ENCODE data around the gene AHCYL2.

Gene AHCYL2

DNA sequence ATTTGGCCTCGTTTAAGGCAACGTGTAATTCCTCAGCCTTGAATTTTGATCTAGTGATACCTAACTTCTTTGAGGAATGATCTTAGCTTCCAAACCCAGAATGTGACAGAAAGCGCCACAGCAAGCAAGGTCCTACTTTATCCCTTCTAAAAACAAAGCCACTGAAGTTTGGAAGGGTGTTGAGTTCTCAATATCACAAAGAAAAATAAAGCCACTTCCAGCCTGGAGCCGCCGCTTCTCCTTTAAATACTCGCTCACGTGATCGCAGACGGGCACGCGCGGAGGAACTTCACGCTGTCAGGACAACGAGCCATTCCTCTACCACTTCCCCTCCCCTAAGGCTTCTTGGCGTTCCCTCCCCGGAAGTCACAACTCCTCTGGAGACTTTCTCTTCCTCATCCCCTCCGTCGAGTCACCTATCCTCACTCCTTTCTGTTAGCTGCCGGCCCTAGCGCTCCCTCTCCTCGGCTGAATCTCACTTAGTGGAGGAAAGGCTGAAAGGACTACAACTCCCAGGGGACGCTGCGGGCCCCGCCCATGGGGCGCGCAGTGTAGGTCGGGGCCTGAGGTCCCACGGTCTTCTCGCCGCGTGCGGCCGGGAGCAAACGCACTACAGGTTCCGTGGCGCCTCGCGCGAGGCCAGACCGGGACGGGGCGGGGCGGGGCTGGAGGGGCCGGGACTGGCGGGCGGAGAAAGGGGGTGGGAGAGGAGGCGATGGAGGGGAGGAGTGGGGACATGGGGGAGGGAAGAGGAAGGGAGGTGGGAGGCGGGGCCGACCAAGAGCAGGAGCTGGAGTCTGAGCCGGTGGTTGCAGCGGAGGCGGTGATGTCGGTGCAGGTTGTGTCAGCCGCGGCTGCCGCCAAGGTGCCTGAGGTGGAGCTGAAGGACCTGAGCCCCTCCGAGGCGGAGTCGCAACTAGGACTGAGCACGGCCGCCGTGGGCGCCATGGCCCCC is at the start of gene AHCYL2:
Gene AHCYL2, plus strand, starts transcription at position 780 of the 955 bp plus-strand sequence.
- FAIRE-seq, result no peak

DNA sequence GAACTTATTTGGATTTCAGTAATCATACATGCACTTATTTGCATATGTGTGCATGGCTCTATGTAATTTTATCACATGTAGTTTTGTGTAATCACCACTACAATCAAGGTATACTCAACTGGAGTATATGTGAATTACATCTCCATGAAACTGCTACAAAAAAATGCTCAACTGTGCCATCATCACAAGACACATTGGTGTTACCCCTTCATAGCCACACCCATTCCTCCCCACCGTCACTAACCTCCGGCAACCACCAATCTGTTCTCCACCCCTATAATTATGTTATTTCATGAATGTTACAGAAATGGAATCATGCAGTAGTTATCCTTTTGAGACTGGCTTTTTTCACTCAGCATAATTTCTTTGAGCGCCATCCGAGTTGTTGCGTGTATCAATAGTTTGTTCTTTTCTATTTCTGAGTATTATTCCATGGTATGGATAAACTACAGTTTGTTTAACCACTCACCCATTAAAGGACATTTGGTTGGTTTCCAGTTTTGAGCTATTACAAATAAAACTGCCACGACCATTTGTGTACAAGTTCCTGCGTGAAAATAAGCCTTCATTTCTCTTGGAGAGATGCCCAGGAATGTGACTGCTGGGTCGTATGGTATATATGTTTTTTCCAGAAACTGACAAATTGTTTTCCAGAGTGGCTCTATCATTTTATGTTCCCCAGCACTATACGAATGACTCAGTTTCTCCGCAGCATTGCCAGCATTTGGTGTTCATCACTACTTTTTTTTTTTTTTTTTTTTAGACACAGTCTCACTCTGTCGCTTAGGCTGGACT is 47.7 kb upstream of the AHCYL2 start:
- no peak for FAIRE-seq

DNA sequence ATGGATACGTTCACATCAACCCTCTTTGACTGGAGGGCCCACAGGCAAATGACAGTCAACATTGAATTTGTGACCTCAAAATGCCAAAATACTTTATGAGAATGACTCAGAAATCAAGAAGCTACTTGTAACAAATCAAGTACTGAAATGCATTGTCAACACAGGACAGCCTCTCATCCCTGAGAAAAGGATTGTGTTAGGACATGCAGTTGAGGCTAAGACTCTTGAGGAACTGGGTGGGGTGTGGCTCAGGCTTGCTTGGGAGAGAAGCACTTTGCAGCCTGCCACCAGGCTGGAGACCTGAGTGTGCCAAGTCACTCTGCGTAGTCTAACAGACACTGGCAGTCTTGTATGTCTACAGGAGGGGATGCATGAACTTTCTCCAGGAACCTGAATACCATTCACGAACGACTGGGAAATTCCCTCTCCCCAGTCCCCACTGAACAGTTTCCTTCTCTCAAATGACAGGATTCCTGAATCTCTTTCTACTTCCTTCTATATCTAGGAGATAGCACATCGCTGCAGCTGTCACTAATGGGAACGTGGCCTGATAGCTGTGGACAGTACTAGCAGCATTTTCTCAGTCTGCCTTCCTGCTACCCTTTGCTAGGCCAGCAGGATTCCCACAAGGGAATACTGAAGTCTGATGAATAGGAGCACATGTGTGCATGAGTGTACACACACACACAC is 39.7 kb upstream of the AHCYL2 start:
- no peak for FAIRE-seq

DNA sequence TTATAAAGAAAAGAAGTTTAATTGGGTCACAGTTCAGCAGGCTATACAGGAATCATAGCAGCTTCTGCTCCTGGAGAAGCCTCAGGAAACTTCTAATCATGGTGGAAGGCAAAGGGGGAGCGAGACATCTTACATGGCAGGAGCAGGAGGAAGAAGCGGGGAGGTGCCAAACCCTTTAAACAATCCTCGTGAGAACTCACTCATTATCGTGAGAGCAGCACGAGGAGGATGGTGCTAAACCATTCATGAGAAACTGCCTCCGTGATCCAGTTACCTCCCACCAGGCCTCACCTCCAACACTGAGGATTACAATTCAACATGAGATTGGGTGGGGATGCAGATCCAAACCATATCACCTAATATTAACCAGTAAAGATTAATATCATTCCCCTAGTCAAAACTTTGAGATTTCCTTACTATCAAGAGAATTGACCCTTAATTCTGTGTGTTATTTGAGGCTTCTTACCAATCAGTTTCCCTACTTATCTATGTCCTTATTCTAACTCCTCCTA is 38.0 kb upstream of the AHCYL2 start:
- no peak for FAIRE-seq

DNA sequence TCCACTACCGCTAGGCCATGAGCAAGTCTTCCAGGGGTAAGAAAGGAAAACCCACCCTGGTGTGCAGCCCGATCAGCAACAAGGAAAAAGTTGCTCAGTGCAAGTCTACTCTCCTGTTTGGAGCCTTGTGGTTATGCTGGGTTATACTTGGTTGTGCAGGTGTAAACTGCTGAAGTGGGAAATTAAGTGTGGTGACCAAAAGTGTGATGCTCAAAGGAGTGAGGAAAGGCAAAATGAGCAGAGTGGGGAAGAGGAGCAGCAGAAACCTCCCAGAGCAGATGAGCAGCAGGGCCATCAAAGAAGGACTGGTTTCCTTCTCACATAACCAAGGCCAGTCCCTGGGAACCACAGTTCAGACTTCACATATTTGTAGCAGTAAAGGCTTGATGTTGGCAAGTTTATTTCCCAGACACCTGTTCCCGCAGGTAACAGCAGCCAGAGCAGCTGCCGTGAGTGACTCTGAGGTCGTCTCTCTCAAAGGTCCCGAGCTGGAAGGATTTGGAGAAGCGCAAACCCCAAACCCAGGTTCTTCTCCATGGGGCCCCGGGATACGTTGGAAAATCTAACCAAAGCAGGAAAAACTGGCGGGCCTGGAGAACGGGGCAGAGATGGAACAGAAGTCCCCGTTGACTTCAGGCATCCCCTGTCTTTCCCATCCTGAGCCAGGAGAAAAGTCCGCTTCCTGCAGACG is 37.0 kb upstream of the AHCYL2 start:
- FAIRE-seq, result no peak

DNA sequence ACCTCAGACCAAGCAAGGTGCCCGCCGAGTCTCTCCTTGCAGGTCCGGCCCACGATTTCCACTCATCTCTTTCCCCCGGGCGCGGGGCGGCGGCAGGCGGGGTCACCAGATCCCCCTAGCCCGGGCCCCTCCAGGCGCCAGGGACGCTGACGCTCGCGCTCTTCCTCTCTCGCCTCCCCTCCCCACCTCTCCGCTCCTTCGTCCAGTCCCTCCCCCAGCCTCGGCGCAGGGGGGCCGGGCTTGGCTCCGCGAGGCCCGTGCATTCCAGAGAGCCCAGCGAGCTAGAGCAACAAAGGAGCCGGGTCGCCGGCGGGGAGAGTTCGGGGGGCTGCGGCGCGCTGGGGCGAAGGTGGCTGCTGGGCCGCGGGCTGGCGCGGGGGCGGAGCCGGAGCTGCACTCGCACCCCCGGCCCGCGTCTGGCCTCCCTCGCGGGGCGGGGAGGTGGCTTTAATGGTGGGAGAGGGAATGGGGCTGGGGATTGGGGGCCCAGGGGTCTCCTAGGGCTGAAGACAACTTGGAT is 36.4 kb upstream of the AHCYL2 start, which contains the start of gene SMO:
Gene SMO, plus strand, starts transcription at position 262 of the 520 bp plus-strand sequence. CDS start 519 bp downstream, outside the sequence.
- FAIRE-seq, result no peak

DNA sequence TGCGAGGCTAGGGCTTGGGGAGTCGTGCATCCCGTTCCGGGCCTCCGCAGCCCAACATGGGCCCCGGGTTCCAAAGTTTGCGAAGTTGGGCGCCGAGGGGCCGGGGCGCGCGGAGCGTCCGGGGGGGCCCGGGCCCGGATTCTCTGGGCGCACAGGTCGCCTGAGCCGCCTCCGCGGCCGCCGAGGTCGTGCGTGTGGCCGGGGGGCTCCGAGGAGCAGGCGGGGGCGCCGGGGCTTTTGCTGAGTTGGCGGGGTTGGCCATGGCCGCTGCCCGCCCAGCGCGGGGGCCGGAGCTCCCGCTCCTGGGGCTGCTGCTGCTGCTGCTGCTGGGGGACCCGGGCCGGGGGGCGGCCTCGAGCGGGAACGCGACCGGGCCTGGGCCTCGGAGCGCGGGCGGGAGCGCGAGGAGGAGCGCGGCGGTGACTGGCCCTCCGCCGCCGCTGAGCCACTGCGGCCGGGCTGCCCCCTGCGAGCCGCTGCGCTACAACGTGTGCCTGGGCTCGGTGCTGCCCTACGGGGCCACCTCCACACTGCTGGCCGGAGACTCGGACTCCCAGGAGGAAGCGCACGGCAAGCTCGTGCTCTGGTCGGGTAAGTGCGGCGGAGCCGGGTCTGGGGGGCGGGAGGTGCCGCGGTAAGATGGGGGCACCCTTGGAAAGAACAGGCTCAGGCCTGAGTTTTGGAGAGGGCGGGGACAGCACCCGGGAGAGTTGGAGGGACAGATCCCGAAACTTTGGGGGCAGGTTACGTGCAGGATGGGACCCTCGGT is 35.8 kb upstream of the AHCYL2 start:
- no peak for FAIRE-seq

DNA sequence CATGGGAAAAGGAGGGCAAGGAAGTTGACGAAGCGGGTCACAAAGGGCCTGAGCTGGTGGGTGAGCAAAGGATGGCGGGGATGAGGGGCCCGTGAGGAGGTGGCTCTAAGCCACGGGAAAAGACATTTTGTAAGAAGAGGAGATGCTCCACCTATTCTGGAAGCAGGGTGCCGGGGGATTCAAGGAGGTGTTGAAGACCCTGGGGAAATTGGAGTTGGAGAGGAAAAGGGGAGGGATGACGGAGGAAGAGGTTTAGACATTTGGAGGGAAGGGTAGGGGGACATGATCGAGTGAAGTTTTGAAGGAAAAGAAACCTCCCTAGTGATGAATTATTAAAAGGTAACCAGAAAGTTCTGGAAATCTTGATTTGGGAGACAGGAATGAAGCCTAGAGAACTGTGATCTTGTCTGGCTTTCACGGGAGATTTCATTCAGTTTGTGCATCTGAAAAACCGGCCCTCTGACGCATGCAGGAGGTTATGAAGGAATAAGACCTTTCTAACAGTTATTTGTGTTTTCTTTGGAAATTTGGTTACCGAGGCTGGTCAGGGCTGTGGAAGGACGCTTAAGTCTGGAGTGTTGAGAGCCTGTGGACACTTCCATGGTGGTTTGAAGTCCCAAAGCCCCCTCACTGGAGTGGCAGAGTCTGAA is 35.0 kb upstream of the AHCYL2 start:
- no peak for FAIRE-seq

DNA sequence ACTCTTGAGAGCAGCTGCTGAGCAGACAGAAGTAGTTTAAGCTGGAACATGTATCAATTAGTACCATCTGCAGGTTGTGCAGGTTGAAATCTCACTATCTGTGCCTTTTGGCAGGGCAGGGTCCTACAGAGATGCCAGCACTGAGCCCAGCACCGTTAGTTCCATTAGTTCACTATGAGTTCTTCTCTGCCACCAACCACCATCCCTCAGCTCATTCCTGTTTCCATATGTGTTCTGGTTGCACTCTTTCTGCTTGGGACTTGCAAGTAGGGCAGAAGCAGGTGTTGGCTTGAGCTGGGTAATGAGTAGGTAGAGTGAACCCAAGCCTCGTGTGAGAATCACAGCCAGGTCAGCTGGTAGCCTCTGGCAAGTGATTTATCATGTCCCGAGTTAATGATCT is 33.6 kb upstream of the AHCYL2 start:
- no peak for FAIRE-seq

DNA sequence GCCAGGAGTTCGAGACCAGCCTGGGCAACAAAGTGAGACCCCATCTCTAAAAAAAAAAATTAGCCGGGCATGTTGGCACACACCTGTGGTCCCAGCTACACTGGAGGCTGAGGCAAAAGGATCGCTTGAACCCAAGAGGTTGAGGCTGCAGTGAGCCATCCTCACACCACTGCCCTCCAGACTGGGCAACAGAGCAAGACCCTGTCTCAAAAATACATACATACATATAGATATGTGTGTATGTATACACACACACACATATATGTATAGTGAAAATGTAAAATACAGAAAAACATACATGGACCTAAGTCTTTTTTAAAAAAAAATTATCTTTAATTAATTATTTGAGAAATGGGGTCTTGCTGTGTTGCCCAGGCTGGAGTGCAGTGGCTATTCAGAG is 30.9 kb upstream of the AHCYL2 start:
- FAIRE-seq, result no peak

DNA sequence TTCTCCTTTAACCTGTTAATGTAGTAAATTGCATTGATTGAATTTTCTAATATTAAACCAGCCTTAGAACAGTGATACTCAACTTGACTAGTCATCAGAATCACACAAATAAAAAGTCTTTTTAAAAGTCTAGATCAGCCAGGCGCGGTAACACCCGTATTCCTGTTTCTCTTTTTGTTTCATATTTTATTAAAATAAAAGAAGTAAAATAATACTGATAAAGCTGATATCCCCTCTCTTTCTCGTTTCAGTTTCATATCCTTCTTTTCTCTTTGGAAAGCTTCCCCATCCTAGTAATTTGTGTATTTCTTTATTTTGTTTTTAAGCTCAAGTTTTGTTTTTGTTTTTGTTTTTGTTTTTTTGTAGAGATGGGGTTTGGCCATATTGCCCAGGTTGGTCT is 27.1 kb upstream of the AHCYL2 start:
- FAIRE-seq, result no peak

DNA sequence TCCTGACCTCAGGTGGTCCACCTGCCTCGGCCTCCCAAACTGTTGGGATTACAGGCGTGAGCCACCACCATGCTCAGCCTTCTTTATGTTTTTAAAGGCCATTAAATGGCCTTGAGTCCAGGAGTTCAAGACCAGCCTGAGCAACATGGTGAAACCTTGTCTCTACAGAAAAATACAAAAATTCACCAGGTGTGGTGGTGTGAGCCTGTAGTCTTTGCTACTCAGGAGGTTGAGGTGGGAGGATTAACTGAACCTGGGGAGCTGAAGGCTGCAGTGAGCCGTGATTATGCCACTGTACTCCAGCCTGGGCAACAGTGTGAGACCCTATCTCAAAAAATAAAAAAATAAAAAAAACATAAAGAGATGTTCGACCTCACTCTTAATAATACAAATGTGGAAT is 25.4 kb upstream of the AHCYL2 start:
- no peak for FAIRE-seq

DNA sequence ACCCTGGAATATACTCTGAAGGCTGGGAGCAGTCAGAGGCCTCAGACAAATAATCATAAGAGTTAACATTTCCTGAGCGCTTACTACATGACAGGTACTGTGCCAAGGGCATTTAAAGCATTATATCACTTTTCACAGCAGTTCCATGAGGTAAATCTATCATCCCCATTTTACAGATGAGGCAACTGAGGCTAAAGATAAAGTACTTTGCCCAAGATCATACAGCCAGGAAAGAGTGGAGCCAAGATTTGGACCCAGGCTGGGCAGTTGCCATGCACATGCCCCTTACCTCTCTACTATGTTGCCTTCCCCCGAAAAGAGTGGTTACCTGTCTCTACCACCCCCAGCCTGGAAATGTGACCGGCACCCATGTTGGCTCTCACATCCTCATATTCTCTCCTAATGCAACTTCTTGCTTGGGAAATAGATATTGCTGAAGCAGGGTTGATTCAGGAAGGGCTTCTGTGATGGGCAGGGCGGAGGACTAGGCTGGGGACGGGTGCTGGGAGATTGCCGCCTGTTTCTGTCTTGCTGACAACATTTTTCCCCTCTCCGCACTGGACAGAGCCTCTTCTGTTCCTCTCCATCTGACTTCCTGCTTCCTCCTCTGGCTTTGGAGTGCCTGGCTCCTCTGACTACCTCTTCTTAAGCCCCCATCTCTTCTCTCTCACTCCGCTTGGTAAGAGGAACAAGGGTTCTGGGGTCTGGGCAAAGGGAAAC is 22.6 kb upstream of the AHCYL2 start:
- no peak for FAIRE-seq

DNA sequence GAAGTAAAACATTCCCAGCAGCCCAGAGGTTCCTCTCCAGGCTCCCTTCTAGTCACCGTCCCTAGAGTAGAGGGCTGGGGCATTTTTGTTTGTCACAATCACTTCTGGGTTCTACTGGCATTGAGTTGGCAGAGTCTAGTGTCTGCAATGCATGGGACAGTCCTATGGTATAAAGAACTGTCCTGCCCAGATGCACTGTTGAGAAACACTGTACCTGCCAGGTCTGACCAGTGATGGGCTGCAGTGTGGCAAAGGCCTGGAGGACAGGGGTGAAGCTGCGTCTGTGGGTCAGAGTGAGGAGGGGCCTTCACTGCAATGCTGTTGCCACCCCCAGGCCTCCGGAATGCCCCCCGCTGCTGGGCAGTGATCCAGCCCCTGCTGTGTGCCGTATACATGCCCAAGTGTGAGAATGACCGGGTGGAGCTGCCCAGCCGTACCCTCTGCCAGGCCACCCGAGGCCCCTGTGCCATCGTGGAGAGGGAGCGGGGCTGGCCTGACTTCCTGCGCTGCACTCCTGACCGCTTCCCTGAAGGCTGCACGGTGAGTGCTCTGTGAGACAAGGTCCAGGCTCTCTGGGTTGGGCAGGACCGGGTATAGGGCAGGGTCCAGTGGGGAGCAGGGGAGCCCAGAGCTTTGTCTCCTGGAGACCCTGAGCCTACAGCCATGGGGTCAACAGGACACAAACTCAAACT is 21.6 kb upstream of the AHCYL2 start:
- FAIRE-seq, result no peak

DNA sequence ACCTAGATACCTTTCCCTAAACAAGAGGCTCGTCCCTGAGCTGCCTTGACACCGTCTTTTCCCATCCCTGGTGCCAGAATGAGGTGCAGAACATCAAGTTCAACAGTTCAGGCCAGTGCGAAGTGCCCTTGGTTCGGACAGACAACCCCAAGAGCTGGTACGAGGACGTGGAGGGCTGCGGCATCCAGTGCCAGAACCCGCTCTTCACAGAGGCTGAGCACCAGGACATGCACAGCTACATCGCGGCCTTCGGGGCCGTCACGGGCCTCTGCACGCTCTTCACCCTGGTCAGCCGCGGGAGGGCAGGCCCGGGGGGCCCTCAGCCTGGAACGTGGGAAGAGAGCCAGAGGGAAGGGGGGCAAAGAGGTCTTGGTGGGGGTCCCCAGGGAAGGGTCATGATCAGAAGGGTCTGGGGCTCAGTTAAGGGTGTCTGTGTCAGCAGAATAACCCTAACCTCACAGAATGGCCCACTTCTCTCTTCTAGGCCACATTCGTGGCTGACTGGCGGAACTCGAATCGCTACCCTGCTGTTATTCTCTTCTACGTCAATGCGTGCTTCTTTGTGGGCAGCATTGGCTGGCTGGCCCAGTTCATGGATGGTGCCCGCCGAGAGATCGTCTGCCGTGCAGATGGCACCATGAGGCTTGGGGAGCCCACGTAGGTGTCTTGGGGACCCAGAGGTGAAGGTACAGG is 19.6 kb upstream of the AHCYL2 start:
- FAIRE-seq, result no peak

DNA sequence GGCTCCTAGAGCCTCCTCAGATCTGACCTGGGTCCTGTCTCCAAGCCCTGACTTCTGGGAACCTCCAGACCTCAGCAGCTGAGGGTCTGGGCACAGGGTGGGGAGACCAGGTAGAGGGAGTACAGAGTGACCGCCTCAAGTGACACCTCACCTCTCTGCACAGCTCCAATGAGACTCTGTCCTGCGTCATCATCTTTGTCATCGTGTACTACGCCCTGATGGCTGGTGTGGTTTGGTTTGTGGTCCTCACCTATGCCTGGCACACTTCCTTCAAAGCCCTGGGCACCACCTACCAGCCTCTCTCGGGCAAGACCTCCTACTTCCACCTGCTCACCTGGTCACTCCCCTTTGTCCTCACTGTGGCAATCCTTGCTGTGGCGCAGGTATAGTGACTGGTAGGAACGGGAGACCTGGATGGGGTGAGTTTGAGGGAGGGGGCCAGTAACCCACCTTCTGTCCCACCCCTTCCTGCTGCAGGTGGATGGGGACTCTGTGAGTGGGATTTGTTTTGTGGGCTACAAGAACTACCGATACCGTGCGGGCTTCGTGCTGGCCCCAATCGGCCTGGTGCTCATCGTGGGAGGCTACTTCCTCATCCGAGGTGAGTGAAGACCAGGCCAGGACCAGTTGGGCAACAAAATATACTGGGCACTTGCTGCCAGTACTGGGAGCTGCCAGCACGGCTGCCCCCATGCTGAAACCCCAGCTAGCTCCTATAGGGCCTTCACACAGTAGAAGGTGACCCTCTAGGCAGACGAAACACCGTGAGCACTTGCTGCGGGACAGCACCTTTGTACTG is 18.6 kb upstream of the AHCYL2 start:
- FAIRE-seq, result no peak

DNA sequence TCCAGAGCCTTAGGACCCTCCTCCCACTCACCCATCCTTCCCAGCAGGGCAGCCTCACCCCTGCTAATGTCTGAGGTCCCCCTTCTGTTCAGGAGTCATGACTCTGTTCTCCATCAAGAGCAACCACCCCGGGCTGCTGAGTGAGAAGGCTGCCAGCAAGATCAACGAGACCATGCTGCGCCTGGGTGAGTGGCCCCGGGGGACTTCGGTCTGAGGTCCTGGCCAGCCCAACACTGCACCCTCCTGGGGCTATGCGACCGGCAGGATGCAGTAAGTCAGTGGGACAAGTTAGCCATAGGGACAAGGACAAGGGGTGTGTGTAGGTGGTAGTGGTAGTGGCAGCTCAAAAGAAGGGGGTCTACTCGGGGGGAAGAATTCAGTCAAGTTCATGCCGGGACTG is 16.2 kb upstream of the AHCYL2 start:
- FAIRE-seq, result no peak
